Measurements from ENCODE around the gene GDF2.
A peak's percentile ranks its signal among the peaks of the same experiment; 100 is the strongest.

Gene GDF2

GRCh38 chr10:47349516-47349915 is 27.3 kb downstream of the GDF2 start:
- no peak for TF ChIP-seq CTCF (IDR thresholded peaks at IDR 0.05; ENCODE audit: low read length, missing control alignments)
- DNase-seq (ENCODE audit: low read depth) = no peak
- H3K4me3 ChIP-seq (replicated peaks; ENCODE audit: low read depth, low read length) = no peak overlapping the region

- no peak for TF ChIP-seq CTCF (IDR thresholded peaks at IDR 0.05; ENCODE audit: low read length, missing control alignments)
- no peak overlapping the region for H3K4me3 ChIP-seq (replicated peaks; ENCODE audit: low read depth, low read length)
- no peak for DNase-seq (ENCODE audit: low read depth)
These were observed 27.7 kb downstream of the GDF2 start for GRCh38 chr10:47349941-47350371.

GRCh38 chr10:47350671-47351640 is 28.7 kb downstream of the GDF2 start:
- H3K4me3 ChIP-seq (replicated peaks; ENCODE audit: low read depth, low read length) = no peak overlapping the region
- TF ChIP-seq CTCF (IDR thresholded peaks at IDR 0.05; ENCODE audit: low read length, missing control alignments) = no peak

GRCh38 chr10:47351899-47352815 is 29.9 kb downstream of the GDF2 start:
- no peak for TF ChIP-seq CTCF (IDR thresholded peaks at IDR 0.05; ENCODE audit: low read length, missing control alignments)
- H3K4me3 ChIP-seq (replicated peaks; ENCODE audit: low read depth, low read length) = no peak overlapping the region
- DNase-seq (ENCODE audit: low read depth) = no peak

More at GRCh38 chr10:47350671-47351640, 28.7 kb downstream of the GDF2 start:
- no peak for DNase-seq (ENCODE audit: low read depth)

GRCh38 chr10:47353351-47353750 is 31.1 kb downstream of the GDF2 start:
- DNase-seq (ENCODE audit: low read depth) = no peak
- no peak overlapping the region for H3K4me3 ChIP-seq (replicated peaks; ENCODE audit: low read depth, low read length)
- TF ChIP-seq CTCF (IDR thresholded peaks at IDR 0.05; ENCODE audit: low read length, missing control alignments) = no peak

GRCh38 chr10:47354165-47354564 is 31.9 kb downstream of the GDF2 start:
- peak; percentile 30 for DNase-seq (ENCODE audit: low read depth)
- TF ChIP-seq CTCF (IDR thresholded peaks at IDR 0.05; ENCODE audit: low read length, missing control alignments) = peak; percentile 36
- H3K4me3 ChIP-seq (replicated peaks; ENCODE audit: low read depth, low read length) = no peak overlapping the region
